ENCODE results near the gene SLC9A9.

DNA sequence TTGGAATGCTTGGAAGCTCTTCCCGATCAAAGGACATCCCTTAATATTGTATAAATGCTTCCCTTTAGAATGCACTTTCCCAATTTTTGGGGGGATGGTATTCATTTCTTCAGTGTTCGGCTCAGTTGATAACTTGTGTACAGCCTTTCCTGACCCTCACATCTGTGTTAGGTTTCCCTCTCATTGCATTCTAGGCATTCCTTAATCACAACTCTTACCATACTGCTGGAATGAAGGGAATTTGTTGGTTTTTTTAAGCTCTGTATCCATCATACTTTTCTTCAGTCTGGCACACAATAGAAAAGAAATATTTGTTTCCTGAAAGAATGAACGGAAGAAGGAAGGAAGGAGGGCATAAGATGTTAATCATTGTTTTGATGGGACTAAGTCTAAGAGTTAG, 609.2 kb downstream of the SLC9A9 start:
- TF ChIP-seq POLR2A (IDR thresholded peaks at IDR 0.05; ENCODE audit: low read length): no peak
- TF ChIP-seq GATA1 (IDR thresholded peaks at IDR 0.05; ENCODE audit: low read depth, low read length): no peak
